ENCODE results near the gene ZNF777. TPM values are rescaled to one million over a fixed set of nuclear protein-coding genes. Genes with fewer than 3 reads are reported as not detected.

Gene ZNF777
- total and polyA plus RNA-seq, 2 experiments from 2014 or later = 2.8 to 7.9 TPM

DNA sequence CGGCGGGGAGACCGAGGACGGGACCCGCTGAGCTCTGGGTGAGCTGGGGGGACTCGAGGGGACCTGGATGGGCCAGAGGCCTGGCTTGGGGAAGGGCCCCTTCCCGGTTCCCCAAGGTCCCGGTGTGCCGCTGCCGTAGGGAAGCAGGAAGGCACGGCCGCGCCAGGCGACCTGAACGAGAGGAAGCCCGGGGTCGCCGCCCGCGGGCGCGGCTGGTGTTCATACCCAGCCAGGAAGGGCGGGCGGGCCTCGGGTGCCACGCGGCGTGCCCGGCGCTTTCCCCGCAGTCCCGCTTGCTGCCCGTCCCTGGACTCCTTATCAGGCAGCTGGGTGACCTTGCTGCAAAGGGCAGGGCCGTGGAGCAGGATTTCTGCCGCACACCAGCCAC lies 38.0 kb downstream of the ZNF777 start (continued):
- TF ChIP-seq, protein P1, sequence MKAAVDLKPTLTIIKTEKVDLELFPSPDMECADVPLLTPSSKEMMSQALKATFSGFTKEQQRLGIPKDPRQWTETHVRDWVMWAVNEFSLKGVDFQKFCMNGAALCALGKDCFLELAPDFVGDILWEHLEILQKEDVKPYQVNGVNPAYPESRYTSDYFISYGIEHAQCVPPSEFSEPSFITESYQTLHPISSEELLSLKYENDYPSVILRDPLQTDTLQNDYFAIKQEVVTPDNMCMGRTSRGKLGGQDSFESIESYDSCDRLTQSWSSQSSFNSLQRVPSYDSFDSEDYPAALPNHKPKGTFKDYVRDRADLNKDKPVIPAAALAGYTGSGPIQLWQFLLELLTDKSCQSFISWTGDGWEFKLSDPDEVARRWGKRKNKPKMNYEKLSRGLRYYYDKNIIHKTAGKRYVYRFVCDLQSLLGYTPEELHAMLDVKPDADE (IDR thresholded peaks at IDR 0.05) = no peak

DNA sequence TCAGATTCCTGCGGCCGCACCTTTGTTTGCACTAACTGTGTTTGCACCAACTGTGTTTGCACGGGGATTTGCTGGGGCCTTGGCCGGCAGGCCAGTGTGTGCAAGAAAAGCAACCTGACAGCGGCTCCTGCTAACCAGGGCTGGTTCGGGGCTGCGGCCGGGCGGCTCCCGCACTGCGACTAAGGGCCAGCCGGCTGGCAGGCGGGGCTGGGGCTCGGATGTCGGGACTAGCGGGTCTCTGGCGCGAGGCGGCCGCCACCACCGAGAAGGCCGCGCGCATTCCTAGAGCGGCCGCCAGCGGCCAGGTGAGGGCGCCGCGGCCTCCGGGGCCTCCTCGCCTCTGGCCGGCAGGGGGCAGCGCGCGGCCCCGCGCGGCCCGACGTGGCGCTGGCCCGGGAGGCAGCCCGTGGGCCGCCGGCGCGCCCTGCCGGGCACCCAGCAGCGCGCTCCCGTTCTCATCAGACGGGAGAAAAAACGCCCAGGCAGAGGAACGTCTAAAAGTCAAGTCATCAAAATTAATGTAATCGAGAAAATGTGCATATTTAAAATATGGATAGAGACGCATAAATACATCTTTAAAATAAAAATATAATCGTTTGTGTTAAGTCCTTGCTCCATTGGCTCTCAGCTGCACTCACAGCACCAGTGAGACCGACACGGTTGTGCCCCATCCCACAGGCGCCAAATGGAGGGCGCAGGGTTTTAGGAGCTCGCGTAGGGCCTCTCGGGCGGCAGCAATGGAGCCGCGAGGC lies 38.5 kb downstream of the ZNF777 start:
- Mint-ChIP-seq H3K4me1 (peaks cover 8% of the 10 kb centered on the region), H3K4me3 (peak overlapping the region; percentile 85)
- peak overlapping the region; percentile 97 for H3K4me2 ChIP-seq

More for the DNA sequence above, 38.5 kb downstream of the ZNF777 start:
- H3K36me3 ChIP-seq (ENCODE audit: insufficient read depth) = no peaks in the 10 kb centered on the region
- peak overlapping the region; percentile 66 for H3K27ac ChIP-seq (ENCODE audit: low read depth)
- peaks cover 8% of the 10 kb centered on the region; the same call in 1 of the 2 replicates for H3K4me1 ChIP-seq (ENCODE audit: insufficient read depth)
- H3K27me3 ChIP-seq (ENCODE audit: insufficient read depth) = peaks cover 25% of the 10 kb centered on the region
- ATAC-seq (peak; percentile 89), DNase-seq (ENCODE audit: low spot score) (peak; percentile 94)
- peaks cover 14% of the 10 kb centered on the region for H3K27me3 Mint-ChIP-seq (ENCODE audit: insufficient read depth, low read depth, poor library complexity)
- no peaks in the 10 kb centered on the region for H3K36me3 Mint-ChIP-seq (ENCODE audit: low read depth)
- TF ChIP-seq, protein P2, sequence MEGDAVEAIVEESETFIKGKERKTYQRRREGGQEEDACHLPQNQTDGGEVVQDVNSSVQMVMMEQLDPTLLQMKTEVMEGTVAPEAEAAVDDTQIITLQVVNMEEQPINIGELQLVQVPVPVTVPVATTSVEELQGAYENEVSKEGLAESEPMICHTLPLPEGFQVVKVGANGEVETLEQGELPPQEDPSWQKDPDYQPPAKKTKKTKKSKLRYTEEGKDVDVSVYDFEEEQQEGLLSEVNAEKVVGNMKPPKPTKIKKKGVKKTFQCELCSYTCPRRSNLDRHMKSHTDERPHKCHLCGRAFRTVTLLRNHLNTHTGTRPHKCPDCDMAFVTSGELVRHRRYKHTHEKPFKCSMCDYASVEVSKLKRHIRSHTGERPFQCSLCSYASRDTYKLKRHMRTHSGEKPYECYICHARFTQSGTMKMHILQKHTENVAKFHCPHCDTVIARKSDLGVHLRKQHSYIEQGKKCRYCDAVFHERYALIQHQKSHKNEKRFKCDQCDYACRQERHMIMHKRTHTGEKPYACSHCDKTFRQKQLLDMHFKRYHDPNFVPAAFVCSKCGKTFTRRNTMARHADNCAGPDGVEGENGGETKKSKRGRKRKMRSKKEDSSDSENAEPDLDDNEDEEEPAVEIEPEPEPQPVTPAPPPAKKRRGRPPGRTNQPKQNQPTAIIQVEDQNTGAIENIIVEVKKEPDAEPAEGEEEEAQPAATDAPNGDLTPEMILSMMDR (conservative IDR thresholded peaks at IDR 0.05; ENCODE audit: low read depth in 2 of 2) = peak in 1 of 2 experiments; percentile 72; a peak in 3 of 4 replicates
- TF ChIP-seq EZH2 (IDR thresholded peaks at IDR 0.05; ENCODE audit: low read depth, unreplicated experiment) (peak; percentile 45), POLR2AphosphoS5 (IDR thresholded peaks at IDR 0.05; ENCODE audit: low read depth) (peak; percentile 84), EZH2phosphoT487 (IDR thresholded peaks at IDR 0.05; ENCODE audit: unreplicated experiment) (no peak)
- TF ChIP-seq, protein P3, sequence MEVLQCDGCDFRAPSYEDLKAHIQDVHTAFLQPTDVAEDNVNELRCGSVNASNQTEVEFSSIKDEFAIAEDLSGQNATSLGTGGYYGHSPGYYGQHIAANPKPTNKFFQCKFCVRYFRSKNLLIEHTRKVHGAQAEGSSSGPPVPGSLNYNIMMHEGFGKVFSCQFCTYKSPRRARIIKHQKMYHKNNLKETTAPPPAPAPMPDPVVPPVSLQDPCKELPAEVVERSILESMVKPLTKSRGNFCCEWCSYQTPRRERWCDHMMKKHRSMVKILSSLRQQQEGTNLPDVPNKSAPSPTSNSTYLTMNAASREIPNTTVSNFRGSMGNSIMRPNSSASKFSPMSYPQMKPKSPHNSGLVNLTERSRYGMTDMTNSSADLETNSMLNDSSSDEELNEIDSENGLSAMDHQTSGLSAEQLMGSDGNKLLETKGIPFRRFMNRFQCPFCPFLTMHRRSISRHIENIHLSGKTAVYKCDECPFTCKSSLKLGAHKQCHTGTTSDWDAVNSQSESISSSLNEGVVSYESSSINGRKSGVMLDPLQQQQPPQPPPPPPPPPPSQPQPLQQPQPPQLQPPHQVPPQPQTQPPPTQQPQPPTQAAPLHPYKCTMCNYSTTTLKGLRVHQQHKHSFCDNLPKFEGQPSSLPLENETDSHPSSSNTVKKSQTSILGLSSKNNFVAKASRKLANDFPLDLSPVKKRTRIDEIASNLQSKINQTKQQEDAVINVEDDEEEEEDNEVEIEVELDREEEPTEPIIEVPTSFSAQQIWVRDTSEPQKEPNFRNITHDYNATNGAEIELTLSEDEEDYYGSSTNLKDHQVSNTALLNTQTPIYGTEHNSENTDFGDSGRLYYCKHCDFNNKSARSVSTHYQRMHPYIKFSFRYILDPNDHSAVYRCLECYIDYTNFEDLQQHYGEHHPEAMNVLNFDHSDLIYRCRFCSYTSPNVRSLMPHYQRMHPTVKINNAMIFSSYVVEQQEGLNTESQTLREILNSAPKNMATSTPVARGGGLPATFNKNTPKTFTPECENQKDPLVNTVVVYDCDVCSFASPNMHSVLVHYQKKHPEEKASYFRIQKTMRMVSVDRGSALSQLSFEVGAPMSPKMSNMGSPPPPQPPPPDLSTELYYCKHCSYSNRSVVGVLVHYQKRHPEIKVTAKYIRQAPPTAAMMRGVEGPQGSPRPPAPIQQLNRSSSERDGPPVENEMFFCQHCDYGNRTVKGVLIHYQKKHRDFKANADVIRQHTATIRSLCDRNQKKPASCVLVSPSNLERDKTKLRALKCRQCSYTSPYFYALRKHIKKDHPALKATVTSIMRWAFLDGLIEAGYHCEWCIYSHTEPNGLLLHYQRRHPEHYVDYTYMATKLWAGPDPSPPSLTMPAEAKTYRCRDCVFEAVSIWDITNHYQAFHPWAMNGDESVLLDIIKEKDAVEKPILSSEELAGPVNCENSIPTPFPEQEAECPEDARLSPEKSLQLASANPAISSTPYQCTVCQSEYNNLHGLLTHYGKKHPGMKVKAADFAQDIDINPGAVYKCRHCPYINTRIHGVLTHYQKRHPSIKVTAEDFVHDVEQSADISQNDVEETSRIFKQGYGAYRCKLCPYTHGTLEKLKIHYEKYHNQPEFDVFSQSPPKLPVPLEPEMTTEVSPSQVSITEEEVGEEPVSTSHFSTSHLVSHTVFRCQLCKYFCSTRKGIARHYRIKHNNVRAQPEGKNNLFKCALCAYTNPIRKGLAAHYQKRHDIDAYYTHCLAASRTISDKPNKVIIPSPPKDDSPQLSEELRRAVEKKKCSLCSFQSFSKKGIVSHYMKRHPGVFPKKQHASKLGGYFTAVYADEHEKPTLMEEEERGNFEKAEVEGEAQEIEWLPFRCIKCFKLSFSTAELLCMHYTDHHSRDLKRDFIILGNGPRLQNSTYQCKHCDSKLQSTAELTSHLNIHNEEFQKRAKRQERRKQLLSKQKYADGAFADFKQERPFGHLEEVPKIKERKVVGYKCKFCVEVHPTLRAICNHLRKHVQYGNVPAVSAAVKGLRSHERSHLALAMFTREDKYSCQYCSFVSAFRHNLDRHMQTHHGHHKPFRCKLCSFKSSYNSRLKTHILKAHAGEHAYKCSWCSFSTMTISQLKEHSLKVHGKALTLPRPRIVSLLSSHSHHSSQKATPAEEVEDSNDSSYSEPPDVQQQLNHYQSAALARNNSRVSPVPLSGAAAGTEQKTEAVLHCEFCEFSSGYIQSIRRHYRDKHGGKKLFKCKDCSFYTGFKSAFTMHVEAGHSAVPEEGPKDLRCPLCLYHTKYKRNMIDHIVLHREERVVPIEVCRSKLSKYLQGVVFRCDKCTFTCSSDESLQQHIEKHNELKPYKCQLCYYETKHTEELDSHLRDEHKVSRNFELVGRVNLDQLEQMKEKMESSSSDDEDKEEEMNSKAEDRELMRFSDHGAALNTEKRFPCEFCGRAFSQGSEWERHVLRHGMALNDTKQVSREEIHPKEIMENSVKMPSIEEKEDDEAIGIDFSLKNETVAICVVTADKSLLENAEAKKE (CRISPR knock-in tag; IDR thresholded peaks at IDR 0.05) = no peak
- H3F3A ChIP-seq (replicated peaks; ENCODE audit: low read depth) = 0 out of 2 replicates have a peak, but pooled peaks cover 2% of the 10 kb centered on the region
- peak overlapping the region; percentile 100 for H2AFZ ChIP-seq
- H3K9me3 Mint-ChIP-seq = no peaks in the 10 kb centered on the region; the same call in 2 of the 3 replicates
- peak overlapping the region; percentile 86 for H3K4me3 ChIP-seq
- no peaks in the 10 kb centered on the region for H4K20me1 ChIP-seq (replicated peaks; ENCODE audit: insufficient read depth)
- H3K27ac Mint-ChIP-seq = peak overlapping the region; percentile 65
- no peaks in the 10 kb centered on the region for H3K9me2 ChIP-seq (ENCODE audit: insufficient read depth)
- H3K79me2 ChIP-seq (replicated peaks; ENCODE audit: insufficient read depth) = no peaks in the 10 kb centered on the region

Measured in GM23338 (cell line).